ENCODE measurements around the gene NABP1. TPM values are rescaled to one million over a fixed set of nuclear protein-coding genes. Genes with fewer than 3 reads are reported as not detected.
A peak's percentile ranks its signal among the peaks of the same experiment; 100 is the strongest.

Gene NABP1
- total RNA-seq, 6 donors from 2014 or later, result 35.7 to 137 (median 46.9) TPM

- DNase-seq (no peak), ATAC-seq (ENCODE audit: low FRiP score in 2 of 2) (peak; percentile 76 to 84)
- peak in 1 of 2 donors; percentile 46 for TF ChIP-seq POLR2AphosphoS5 (IDR thresholded peaks at IDR 0.05)
- TF ChIP-seq, protein P1, sequence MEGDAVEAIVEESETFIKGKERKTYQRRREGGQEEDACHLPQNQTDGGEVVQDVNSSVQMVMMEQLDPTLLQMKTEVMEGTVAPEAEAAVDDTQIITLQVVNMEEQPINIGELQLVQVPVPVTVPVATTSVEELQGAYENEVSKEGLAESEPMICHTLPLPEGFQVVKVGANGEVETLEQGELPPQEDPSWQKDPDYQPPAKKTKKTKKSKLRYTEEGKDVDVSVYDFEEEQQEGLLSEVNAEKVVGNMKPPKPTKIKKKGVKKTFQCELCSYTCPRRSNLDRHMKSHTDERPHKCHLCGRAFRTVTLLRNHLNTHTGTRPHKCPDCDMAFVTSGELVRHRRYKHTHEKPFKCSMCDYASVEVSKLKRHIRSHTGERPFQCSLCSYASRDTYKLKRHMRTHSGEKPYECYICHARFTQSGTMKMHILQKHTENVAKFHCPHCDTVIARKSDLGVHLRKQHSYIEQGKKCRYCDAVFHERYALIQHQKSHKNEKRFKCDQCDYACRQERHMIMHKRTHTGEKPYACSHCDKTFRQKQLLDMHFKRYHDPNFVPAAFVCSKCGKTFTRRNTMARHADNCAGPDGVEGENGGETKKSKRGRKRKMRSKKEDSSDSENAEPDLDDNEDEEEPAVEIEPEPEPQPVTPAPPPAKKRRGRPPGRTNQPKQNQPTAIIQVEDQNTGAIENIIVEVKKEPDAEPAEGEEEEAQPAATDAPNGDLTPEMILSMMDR (IDR thresholded peaks at IDR 0.05), result no peak
- TF ChIP-seq EP300 (IDR thresholded peaks at IDR 0.05), result peak in 2 of 4 donors; percentile 44 to 46
- TF ChIP-seq POLR2A (IDR thresholded peaks at IDR 0.05), result peak in 1 of 4 donors; percentile 31
- Histone ChIP-seq H3K4me3 (no peak overlapping the region), H3K36me3 (no peaks in the 10 kb centered on the region), H3K27me3 (no peaks in the 10 kb centered on the region), H3K9me3 (no peaks in the 10 kb centered on the region), H3K4me1 (peaks cover 24 to 32% (median 29%) of the 10 kb centered on the region in 4 donors), H3K27ac (peak overlapping the region; percentile 69 to 87 (median 79))
- 63 to 73% methylated on average over 6 of the region's 6 CpGs for WGBS, 2 donors
Observed at GRCh38 chr2:191637182-191638078, 40.5 kb upstream of the NABP1 start.

DNA sequence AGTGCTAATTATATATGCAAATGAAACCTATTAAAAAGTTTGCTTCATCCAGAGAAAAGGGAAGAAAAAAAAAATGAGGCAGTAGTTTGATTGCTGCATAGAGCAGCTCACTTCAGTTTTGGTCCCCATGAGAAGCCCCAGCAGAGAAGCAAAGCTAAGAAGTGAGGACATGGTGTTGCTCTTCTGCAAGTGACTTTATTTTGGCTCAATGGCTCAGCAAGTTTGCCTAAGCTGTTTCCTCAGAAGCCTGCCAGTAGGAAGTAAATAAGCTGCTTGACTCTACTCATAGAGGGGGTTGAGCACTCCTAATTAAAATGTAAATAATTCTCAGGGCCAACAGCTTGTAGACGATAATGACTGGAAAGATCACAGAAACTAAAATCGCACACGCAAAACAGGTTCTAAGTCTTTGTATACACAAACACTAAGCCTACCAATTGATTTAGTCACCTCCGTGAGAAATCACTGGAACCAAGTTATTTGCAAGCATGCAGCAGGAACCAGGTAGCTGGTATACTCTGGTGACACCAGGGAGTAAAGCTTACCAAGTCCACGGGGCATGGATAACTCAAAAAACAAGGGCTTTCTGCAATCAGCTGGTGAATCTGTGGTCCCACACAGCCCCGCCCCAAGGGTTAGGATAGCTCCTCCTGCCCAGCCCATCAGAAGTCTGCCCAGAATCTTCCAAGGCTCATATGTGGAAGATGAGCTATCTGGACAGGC is 39.7 kb upstream of the NABP1 start:
- H3K27ac ChIP-seq, result peak overlapping the region; percentile 69 to 87 (median 79)
- TF ChIP-seq POLR2AphosphoS5 (IDR thresholded peaks at IDR 0.05) (peak in 1 of 2 donors; percentile 4), POLR2A (IDR thresholded peaks at IDR 0.05) (no peak), EP300 (IDR thresholded peaks at IDR 0.05) (peak in 1 of 4 donors; percentile 73)
- 46 to 51% methylated on average over 6 of the region's 6 CpGs for WGBS, 2 donors
- H3K4me3 ChIP-seq, result no peak overlapping the region
- DNase-seq, result peak in 1 of 2 donors; percentile 36
- H3K4me1 ChIP-seq, result peaks cover 24 to 32% (median 29%) of the 10 kb centered on the region in 4 donors
- H3K36me3 ChIP-seq, result no peaks in the 10 kb centered on the region
- H3K9me3 ChIP-seq, result no peaks in the 10 kb centered on the region
- ATAC-seq (ENCODE audit: low FRiP score in 2 of 2), result peak; percentile 67 to 80
- H3K27me3 ChIP-seq, result no peaks in the 10 kb centered on the region

DNA sequence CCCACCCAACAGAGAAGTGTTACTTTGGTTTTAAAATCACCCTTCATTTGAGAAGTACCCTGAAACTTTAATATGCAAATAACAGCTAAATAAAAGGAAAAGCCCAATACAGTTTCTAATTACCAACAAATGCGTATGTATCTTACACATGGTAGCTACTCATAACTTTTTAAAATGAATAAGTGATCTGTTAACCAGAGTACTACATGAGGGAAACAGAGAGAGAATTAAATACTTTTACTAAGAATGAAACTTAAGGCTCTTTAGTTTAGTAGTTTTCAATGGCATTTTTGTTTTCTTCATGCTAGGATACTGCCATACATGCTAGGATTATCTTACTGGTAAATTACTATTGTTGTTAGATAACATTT is 39.1 kb upstream of the NABP1 start:
- Histone ChIP-seq H3K27me3 (no peaks in the 10 kb centered on the region), H3K4me3 (no peak overlapping the region), H3K9me3 (no peaks in the 10 kb centered on the region), H3K27ac (peak overlapping the region; percentile 69 to 87 (median 79)), H3K4me1 (peaks cover 24 to 32% (median 29%) of the 10 kb centered on the region in 4 donors), H3K36me3 (no peaks in the 10 kb centered on the region)
- DNase-seq, result no peak
- no peak for ATAC-seq (ENCODE audit: low FRiP score in 2 of 2)
- TF ChIP-seq EP300 (IDR thresholded peaks at IDR 0.05), result no peak
- TF ChIP-seq, protein P1 (IDR thresholded peaks at IDR 0.05), result no peak
- no peak for TF ChIP-seq POLR2AphosphoS5 (IDR thresholded peaks at IDR 0.05)
- TF ChIP-seq POLR2A (IDR thresholded peaks at IDR 0.05), result no peak
- 76 to 88% methylated on average over 1 of the region's 1 CpG for WGBS, 2 donors

GRCh38 chr2:191641609-191642008 is 36.3 kb upstream of the NABP1 start:
- Histone ChIP-seq H3K4me3 (no peak overlapping the region), H3K9me3 (no peaks in the 10 kb centered on the region), H3K27ac (no peak overlapping the region), H3K36me3 (no peaks in the 10 kb centered on the region), H3K4me1 (peaks cover 24 to 30% (median 25%) of the 10 kb centered on the region in 4 donors), H3K27me3 (no peaks in the 10 kb centered on the region)
- ATAC-seq (ENCODE audit: low FRiP score in 2 of 2), result no peak
- TF ChIP-seq EP300 (IDR thresholded peaks at IDR 0.05) (no peak), POLR2A (IDR thresholded peaks at IDR 0.05) (no peak), POLR2AphosphoS5 (IDR thresholded peaks at IDR 0.05) (no peak)
- TF ChIP-seq, protein P1 (IDR thresholded peaks at IDR 0.05), result no peak
- DNase-seq, result no peak
- 72 to 100% methylated on average over 1 of the region's 1 CpG for WGBS, 2 donors

DNA sequence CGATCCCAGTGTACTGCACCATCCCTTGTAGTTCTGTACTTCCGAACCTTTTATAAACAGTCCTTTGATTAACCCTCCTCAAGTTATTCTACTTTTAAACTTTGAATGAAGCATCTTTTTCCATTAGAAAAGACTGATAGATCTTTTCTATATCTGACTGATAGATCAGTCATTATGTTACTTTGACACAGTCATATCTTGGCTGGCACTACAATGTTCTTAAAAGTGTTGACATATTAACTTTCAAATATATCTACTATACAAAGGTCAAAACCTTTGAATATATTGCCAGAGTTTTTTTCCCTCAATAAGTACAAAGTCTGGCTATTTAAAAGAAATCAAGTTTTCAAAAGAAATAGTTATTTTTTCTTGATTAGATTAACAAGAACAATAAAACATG is 35.4 kb upstream of the NABP1 start:
- H3K27me3 ChIP-seq, result no peaks in the 10 kb centered on the region

More for the DNA sequence above, 35.4 kb upstream of the NABP1 start:
- ATAC-seq (ENCODE audit: low FRiP score in 2 of 2) (no peak), DNase-seq (no peak)
- WGBS, 2 donors, result 61 to 74% methylated on average over 2 of the region's 2 CpGs
- Histone ChIP-seq H3K9me3 (no peaks in the 10 kb centered on the region), H3K27ac (no peak overlapping the region), H3K4me1 (peaks cover 15 to 21% (median 16%) of the 10 kb centered on the region in 4 donors), H3K4me3 (no peak overlapping the region), H3K36me3 (no peaks in the 10 kb centered on the region)
- TF ChIP-seq EP300 (IDR thresholded peaks at IDR 0.05) (no peak), POLR2A (IDR thresholded peaks at IDR 0.05) (no peak), POLR2AphosphoS5 (IDR thresholded peaks at IDR 0.05) (no peak)
- TF ChIP-seq, protein P1 (IDR thresholded peaks at IDR 0.05), result no peak
